ENCODE results near the gene ACP5. TPM values are rescaled to one million over a fixed set of nuclear protein-coding genes. Genes with fewer than 3 reads are reported as not detected.
"Not testable (repeated sequence)": the region's sequence is repeated elsewhere in the genome, so short reads cannot be mapped to it uniquely, and the experiment has no call there.

ACP5 gene
- polyA plus RNA-seq, 1 donor, result 2.7 TPM

DNA sequence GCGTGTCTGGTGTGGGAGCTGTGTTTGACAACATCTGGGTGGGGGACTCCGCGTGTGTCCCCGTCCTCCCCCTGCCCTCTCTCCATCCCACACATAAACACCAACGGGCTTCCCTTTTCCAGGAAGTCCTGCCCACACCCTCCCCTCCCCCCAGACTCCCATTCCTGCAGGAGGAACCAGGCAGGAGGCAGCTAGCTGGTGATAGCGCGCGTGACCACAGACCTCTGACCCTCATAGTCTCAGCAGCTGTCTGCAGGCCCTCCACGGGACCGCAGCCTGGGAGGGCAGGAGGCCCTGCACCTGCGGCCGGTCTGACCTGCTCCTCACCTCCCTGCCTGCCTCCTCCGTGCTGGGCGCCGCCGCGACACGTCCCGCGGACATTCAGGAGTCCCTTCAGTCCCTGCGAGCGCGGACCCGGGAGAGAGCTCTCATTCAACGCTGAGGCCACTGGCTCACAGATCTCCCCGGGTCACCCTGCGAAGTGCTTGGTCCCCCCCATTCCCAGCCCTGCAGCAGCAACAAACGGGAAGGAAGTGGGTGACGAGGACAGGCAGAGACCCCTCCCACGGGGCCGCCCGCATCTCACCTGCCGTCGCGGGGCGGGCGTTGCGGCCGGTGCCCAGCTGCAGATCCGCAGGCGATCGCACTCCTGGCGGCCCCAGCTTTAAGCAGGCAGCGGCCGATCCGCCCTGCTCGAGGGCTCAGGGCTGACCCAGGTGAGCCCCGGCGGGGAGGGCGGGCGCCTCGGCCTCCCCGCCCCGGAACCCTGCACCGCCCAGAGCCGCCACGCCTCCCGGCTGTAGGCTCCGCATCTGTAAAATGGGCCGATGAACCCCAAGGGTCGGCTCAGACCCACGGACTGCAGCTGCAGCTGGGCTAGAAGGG is 1.1 kb upstream of the ACP5 start:
- DNase-seq, result no peak

DNA sequence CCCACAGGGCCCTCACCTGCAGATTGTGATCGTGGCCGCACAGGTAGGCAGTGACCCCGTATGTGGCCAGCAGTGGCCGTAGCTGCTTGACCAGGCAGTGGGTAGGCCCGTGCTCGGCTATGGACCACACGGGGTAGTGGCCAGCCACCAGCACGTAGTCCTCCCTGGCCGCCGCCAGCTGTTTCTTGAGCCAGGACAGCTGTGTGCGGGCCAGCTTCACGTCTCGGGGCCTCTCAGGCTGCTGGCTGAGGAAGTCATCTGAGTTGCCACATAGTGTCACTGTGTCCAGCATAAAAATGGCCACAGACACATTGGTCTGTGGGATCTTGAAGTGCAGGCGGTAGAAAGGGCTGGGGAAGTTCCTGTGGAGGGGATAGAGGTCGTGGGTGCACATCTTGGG is 1.2 kb downstream of the ACP5 start:
- no peak for DNase-seq

DNA sequence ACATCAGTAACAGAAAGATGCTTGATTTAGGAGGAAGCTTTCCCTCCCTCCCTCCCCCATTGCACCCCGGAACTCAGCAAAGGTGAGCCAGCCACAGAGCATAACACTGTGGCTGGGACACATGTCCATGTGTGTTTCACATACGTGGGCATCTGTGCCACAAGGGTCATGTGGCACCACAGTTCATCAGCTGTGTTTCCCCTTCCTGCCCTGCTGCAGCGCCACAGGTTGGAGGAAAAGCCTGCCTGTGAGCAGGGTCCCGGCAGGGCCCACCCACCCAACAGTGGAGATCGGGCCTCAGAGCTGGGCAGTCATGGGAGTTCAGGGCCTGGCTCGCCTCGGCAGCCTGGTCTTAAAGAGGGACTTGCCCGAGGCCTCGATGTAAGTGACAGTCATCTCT is 2.8 kb downstream of the ACP5 start:
- DNase-seq, result no peak

DNA sequence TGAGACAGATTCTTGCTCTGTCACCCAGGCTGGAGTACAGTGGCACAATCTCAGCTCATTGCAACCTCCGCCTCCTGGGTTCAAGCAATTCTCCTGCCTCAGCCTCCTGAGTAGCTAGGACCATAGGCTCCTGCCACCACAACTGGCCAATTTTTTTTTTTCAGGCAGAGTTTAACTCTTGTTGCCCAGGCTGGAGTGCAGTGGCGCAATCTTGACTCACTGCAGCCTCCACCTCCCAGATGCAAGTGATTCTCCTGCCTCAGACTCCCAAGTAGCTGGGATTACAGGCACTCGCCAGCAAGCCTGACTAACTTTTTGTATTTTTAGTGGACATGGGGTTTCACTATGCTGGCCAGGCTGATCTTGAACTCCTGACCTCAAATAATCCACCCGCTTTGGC is 3.7 kb downstream of the ACP5 start:
- not testable (repeated sequence) for DNase-seq

DNA sequence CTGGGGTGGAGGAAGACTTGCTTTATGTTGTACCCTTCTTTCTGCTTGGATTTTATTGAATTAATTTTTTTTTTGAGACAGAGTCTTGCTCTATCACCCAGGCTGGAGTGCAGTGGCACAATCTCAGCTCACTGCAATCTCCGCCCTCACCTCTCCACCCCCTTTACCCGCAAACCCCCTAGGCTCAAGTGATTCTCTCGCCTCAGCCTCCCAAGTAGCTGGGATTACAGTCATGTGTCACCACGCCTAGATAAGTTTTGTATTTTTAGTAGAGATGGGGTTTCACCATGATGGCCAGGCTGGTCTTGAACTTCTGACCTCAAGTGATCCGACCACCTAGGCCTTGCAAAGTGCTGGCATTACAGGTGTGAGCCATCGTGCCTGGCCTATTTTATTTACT is 4.1 kb downstream of the ACP5 start:
- DNase-seq, result not testable (repeated sequence)

DNA sequence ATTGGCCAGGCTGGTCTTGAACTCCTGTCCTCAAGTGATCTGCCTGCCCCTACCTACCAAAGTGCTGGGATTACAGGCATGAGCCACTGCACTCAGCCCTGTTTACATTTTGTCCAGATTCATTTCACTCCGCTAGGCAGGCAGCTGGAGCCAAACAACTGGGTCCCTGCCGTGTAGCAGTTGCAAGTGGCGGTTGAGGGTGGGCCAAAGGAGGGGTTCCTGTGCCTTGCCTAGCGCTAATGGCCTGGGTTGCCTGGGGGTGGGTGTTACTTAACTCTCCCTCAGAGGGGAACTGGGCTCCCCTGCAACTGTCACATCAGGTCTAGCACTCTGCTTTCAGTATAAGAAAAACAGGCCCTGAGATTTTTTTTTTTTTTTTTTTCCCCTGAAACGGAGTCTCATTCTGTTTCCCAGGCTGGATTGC is 7.4 kb downstream of the ACP5 start:
- DNase-seq, result no peak

DNA sequence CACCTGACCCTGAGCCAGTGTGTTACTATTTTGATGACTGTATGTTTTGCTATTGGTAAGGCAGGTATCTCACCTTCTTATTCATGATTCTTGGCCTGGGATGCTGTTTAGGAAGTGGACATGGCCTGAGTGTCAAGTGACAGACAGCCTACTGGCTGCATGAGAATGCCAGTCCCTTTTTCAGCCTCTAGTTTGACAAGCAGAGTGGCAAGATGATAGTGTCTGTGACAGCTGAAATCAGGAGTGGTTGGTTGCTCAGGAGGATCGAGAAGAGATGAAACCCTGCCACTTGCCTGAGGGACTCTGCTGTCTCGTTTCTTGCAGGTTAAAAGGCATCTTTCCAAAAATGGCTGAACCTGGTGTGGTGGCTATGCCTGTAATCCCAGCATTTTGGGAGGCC is 11.3 kb downstream of the ACP5 start:
- no peak for DNase-seq

DNA sequence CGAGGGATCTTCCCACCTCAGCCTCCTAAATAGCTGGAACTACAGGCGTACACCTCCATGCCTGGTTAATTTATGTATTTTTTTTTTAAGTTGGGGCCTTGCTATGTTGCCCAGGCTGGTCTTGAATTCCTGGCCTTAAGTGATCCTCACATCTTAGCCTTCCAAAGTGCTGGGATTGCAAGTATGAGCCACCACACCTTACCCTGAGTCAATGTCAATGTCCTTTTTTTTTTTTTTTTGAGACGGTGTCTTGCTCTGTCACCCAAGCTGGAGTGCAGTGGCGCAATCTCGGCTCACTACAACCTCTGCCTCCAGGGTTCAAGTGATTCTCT is 11.8 kb downstream of the ACP5 start:
- DNase-seq, result not testable (repeated sequence)

DNA sequence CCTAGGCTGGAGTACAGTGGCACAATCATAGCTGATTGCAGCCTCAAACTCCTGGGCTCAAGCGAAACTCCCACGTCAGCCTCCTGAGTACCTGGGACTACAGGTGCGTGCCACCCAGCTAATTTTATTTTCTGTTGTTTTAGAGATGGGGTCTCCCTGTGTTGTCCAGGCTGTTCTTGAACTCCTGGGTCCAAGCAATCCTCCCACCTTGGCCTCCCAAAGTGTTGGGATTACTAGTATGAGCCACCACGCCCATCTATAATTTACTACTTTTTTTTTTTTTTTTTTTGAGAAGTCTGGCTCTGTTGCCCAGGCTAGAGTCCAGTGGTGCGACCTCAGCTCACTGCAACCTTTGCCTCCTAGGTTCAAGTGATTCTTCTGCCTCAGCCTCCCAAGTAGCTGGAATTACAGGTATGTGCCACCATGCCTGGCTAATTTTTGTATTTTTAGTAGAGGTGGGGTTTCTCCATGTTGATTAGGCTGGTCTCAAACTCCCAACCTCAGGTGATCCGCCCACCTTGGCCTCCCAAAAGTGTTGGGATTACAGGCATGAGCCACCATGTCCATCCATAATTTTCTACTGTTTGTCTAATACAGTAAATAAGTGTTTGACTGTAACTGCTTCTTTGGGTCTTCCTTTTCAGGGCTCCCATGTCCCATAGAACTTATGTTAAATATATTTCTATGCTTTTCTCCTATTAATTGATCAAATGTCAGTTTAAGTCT is 13.2 kb downstream of the ACP5 start:
- DNase-seq, result not testable (repeated sequence)

DNA sequence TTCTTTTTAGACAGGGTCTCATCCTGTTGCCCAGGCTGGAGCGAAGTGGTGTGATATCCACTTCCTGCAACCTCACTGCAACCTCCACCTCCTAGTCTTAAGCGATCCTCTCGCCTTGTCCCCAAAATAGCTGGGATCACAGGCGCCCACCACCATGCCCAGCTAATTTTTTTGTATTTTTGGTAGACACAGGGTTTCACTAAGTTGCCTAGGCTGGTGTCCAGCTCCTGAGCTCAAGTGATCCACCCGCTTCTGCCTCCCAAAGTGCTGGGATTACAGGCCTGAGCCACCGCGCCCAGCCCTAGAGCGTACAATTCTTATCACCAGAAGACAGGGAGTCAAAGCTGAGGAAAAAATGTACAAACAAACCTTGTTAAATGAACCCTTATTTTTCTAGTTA is 13.9 kb downstream of the ACP5 start:
- DNase-seq, result no peak

DNA sequence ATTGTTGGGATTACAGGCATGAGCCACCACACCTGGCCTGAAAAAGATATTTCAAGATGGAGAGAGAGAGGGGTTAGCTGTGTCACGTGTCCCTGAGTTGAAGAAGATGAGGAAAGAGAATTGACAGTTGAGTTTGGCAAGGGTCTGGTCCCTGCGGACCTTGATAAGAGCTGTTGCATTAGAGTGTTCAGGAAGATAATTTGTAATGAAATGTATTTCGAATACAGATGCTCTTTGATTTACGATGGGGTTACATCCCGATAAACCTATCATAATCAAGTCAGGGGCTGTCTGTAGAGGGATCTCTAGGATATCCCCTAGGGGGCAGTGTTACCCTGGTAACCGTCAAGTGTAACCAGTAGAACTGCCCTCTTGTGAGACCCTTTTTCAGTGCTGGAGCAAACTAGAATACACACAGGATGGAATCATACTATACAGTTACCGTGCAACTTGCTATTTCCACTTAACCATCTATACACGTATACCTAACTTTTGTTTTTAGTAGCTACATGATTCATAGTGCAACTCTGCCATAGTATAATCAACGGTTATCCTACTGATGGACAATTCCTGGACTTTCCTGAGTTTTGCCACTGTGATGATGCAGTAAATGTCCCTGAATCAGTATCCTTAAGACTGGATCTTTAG is 16.9 kb downstream of the ACP5 start:
- no peak for DNase-seq

DNA sequence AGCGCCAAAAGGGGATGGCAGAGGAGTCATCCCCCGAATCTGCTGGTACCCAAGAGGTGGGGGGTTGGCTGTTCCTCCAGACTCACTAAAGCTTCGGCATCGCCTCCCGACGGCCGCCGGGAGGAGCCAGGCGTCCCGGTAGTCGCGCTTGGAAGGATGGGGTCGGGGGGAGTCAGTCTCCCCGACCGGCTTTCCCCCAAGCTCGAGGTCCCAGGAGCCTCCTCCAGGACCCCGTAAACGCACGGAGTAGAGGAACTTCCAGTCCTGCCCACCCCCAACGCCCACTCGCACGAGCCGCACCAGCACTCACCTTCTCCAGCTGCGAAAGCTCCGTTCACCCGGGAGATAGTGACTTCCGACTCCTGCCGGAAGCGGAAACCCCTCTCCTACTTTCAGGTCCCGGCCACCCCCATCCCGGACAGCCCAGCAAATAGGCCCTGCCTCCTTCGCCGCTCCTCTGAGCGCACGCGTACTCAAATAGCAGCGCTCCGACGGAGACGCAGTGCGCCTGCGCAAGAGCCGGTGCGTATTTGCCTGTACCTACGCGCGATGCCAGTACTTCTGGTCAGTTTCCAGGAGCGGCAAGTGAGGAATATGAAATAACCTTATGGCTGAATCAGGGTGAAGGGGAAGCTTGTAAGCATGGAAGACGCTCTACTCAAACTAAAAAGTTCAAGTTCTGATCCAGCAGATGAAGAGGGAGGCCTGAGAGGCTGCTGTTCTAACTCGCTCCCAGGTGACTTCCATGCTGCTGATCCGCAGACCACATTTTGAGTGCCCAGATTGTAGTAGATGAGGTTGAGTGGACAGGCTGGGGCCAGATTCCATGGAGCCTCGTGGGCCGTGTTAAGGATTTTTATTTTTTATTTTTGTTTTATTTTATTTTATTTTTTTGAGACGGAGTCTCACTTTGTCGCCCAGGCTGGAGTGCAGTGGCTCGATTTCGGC is 18.3 kb downstream of the ACP5 start, which contains the start of gene ELOF1:
TSS of gene ELOF1 (minus strand) at position 350 of the 948 bp plus-strand sequence. CDS start 4,883 bp downstream, outside the sequence.
- peak; percentile 99 for DNase-seq

DNA sequence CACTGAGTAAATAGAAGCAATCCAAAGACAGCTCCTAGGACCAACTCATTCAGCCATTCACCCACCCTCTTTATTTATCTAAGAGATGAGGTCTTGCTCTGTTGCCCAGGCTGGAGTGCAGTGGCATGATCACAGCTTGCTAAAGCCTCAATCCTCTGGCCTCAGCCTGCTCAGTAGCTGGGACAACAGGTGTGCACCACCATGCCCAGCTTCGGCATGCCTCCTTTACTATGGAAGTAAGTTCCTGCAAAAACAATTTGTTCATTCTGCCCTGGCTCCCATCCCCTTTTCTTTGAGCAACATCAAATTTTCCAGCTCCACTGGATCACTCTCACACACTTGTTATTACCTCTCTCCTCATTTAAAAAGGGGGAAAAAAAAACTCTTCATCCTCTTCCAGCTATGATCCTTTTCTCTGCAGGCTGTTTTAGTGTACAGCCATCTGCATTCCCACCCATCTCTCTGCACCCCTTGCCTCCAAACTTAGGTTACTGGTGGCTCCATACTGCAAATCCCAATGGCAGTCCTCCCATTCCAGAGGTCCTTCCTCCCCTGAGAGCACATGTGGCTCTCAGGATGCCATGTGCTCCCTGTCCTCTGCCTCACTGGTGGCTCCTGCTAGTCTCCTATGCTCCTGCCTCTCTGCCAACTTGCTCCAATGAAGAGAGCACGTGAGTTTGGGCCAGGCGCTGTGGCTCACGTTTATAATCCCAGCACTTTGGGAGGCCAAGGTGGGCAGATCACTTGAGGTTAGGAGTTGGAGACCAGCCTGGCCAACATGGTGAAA is 20.6 kb downstream of the ACP5 start:
- no peak for DNase-seq

DNA sequence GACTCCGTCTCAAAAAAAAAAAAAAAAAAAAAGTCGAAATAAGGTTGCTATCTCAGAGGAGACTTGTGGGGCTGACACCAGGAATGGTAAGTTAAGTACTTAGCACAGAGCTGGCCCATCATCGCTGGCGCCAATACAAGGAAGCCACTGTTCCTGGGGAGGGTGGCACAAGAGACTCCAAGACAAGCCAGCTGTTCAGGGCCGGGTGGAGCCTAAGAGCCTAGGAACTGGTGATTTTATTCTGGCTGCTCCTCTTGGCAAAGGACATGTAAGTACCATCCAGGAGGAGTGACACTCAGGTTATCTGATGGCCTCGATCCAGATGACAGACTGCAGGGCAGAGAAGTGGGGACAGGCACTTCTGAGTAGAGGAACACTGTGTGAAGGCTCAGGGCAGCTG is 22.2 kb downstream of the ACP5 start:
- no peak for DNase-seq

DNA sequence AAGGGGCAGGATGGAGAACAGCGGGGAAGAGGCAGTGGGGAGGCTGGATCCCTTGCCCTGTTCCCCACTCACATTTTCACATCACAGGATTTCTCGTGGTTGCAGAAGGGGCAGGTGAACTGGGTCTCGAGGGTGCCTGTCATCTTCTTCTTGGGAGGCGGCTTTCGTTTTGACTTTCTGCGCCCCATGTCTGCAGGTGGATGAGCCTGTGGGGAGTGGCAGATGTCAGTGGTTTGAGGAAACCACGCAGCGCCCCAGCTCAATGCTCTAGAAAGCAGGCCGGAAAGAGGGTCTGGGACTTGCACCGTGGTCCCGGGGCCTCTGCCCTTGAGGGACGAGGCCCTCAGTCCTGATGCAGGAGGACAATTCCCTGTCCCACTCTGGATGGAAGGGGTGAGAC is 23.3 kb downstream of the ACP5 start:
- no peak for DNase-seq

DNA sequence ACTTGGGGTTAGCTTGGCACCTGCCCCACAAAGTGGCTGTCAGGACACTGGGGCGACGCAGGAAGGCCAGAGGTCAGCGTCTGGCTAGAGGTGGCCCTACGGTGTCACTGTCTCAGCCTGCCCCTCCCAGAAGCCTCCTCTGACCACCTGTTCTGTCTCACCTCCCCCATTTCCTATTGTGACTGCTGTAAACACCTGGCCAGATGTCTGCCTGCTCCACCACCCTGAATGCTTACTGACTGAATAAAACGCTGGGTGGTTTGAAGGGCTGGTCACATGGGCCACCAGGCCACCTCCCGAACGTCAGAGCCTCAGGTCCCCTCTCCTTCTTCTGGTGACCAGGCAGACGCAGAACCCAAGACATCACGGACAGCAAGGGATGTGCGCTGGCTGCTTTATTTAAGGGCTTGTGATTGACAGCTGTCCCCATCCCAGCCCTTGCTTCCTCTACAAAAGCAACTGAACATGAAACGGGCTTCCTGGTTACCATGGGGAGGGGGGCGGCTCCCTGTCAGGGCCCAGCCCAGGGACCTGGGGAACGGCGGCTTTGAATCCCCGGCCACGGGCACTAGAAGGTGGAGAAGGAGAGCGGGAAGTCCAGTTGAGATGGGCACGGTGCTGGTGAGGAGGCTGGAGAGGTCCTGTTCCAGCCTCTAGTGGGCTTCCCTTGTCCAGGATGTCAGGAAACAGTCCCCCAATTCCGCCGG is 24.6 kb downstream of the ACP5 start:
- no peak for DNase-seq

DNA sequence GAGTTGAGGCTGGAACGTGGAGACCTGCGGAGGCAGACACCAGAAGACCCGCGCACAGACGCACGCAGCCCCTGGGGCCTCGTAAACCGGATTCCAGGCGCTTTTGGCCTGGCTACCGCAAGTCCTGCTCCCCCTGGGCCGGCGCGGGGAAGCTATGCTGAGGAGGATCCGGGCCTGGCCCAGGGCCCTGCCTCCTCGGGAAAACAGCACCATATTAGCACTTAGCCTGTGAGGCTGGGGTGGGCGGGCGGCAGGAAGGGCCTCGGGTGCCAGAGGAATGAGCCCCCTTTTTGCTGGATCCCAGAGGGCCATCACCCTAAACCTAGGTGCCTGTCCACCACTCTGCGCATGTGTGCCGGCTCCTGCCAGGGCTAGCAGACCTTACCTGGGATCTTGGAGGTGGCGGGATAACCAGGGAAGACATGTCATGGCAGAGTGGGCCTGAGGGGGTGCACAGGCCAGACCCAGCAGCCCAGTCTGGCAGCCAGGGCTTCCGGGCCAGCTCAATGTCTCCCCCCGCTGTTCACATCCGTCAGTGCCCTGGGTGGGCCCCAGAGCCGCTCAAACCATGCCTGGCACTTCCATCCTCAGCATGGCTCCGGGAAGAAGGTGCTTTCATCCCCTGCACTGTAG is 25.7 kb downstream of the ACP5 start:
- DNase-seq, result no peak

DNA sequence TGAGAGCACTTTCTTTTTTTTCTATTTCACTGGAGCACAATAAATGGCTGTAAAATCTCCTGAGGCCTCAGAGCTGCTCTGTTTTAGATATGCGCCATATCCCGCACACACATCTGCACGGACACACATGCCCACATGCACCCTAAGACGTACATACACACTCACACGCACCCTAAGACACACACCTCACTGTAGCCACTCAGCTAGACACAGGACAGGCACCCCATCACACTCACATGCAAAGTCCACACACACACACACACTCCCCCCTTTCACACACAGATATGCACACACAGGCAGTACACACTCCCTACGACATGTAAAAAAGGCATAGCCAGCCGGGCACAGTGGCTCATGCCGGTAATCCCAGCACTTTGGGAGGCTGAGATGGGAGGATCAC is 27.2 kb downstream of the ACP5 start:
- DNase-seq, result no peak

DNA sequence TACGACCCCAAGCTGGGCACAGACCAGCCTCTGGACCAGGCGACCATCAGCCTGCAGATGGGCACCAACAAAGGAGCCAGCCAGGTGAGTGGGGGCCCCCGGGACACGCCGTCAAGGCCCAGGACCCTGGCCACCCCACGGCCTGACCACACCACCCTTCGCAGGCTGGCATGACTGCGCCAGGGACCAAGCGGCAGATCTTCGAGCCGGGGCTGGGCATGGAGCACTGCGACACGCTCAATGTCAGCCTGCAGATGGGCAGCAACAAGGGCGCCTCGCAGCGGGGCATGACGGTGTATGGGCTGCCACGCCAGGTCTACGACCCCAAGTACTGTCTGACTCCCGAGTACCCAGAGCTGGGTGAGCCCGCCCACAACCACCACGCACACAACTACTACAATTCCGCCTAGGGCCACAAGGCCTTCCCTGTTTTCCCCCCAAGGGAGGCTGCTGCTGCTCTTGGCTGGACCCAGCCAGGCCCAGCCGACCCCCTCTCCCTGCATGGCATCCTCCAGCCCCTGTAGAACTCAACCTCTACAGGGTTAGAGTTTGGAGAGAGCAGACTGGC is 28.0 kb downstream of the ACP5 start:
- no peak for DNase-seq
